ENCODE results near the gene LZTS2. TPM values are rescaled to one million over a fixed set of nuclear protein-coding genes. Genes with fewer than 3 reads are reported as not detected.

LZTS2 gene
- total and polyA plus RNA-seq, 2 experiments from 2014 or later: 27.6 to 88.3 TPM

DNA sequence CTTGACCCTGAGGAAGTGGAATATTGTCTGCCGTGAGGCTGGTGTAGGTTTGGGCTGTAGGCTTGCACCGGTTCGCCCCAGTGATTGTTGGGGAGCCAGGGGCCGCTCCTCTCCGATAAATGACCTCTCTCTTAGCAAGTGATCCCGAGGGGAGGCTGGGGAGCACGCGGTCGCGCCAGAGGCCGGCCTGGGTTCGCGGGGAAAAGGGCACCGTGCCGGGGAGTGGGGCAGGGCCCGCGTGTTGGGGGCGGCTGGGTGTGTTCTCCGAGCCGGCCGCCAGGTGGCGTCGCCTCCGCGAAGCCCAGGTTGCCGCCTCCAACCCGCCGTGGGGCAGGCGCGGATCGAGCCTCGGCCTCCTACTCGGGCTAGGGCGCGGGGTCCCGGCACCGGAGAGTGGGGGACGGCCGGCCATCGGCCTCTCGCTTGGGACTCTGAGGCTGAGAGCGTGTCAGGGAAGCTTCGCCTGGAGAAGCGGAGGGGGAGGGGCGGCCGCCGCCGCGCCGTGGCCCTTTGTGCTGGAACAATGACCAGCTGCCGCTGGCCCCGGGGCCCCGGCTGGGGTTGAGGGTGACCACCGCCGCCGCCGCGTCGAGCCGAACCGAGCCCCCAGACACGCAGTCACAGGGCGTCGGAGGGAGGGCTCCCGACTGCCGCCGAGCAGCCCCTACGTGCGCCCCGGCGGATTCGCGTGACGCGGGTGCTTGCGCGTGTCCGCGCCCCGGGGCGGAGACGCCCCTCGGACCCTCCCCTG, 442 bp upstream of the LZTS2 start (continued):
- TF ChIP-seq, protein P1, sequence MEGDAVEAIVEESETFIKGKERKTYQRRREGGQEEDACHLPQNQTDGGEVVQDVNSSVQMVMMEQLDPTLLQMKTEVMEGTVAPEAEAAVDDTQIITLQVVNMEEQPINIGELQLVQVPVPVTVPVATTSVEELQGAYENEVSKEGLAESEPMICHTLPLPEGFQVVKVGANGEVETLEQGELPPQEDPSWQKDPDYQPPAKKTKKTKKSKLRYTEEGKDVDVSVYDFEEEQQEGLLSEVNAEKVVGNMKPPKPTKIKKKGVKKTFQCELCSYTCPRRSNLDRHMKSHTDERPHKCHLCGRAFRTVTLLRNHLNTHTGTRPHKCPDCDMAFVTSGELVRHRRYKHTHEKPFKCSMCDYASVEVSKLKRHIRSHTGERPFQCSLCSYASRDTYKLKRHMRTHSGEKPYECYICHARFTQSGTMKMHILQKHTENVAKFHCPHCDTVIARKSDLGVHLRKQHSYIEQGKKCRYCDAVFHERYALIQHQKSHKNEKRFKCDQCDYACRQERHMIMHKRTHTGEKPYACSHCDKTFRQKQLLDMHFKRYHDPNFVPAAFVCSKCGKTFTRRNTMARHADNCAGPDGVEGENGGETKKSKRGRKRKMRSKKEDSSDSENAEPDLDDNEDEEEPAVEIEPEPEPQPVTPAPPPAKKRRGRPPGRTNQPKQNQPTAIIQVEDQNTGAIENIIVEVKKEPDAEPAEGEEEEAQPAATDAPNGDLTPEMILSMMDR (conservative IDR thresholded peaks at IDR 0.05; ENCODE audit: low read depth in 2 of 2): peak; percentile 71 to 79
- TF ChIP-seq STAT1 (IDR thresholded peaks at IDR 0.05; ENCODE audit: unreplicated experiment) (no peak), CREB1 (CRISPR knock-in tag; IDR thresholded peaks at IDR 0.05; ENCODE audit: low read depth) (0 out of 2 replicates have a peak, but pooled peaks have one; percentile 4), ZNF331 (CRISPR knock-in tag; IDR thresholded peaks at IDR 0.05; ENCODE audit: low read depth) (no peak)

DNA sequence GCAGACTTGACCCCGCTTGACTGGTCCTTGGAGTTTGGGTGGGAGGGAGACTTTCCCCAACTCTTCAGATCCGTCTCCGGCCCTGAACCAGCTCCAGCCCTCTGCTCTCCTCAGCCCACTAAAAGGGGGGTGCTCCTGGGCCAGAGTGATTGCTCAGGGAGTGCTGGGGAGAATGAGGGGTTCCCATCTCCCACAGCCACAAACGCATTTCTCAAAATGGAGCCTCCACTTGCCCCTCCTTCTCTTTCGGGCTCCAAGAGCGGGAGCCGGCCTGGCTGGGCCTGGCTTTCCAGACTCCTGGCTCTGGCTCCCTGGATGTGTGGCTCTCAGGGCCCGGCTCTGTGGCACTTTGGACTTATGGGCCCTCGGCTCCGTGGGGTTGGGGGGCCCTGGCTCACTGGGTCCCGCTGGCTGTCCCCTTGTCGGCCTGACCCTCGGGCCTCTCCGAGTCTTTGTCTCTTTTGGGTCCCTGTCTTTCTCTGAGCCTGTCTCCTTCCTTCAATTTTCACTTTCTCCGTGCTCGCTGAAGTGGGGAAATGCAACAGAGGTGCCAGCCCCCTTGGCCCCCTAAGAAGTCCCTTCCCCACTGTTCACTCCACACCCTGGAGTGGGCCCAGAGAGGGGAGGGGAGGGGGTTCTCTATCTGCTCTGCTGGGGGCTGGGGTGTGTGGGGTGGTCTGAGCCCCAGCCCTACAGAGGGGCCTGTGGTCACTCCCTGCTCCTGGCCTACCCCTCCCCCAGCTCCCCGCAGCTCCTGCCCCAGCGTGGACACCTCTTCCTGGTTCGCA, 713 bp downstream of the LZTS2 start:
- Histone ChIP-seq H3K4me2 (peak overlapping the region; percentile 92), H4K20me1 (replicated peaks; ENCODE audit: insufficient read depth) (0 out of 2 replicates have a peak, but pooled peaks cover 7% of the 10 kb centered on the region), H3F3A (replicated peaks; ENCODE audit: low read depth) (peaks cover 25% of the 10 kb centered on the region), H2AFZ (peak overlapping the region; percentile 56), H3K27ac (ENCODE audit: low read depth) (peak overlapping the region; percentile 59; the same call in 1 of the 2 replicates), H3K27me3 (ENCODE audit: insufficient read depth) (no peaks in the 10 kb centered on the region), H3K9me2 (ENCODE audit: insufficient read depth) (no peaks in the 10 kb centered on the region), H3K4me3 (peak overlapping the region; percentile 90), H3K36me3 (ENCODE audit: insufficient read depth) (no peaks in the 10 kb centered on the region; the same call in 1 of the 2 replicates), H3K4me1 (ENCODE audit: insufficient read depth) (peaks cover 30% of the 10 kb centered on the region), H3K79me2 (replicated peaks; ENCODE audit: insufficient read depth) (peaks cover 22% of the 10 kb centered on the region)
- peaks cover 27% of the 10 kb centered on the region for H3K4me1 Mint-ChIP-seq
- H3K36me3 Mint-ChIP-seq (ENCODE audit: low read depth): peaks cover 28% of the 10 kb centered on the region
- H3K9me3 Mint-ChIP-seq: no peaks in the 10 kb centered on the region; the same call in 2 of the 3 replicates
- ATAC-seq (no peak), DNase-seq (ENCODE audit: low spot score) (peak; percentile 62)
- peak overlapping the region; percentile 96 for H3K4me3 Mint-ChIP-seq
- H3K27ac Mint-ChIP-seq: peak overlapping the region; percentile 92
- TF ChIP-seq STAT1 (IDR thresholded peaks at IDR 0.05; ENCODE audit: unreplicated experiment): no peak
- no peak for TF ChIP-seq ZNF114 (CRISPR knock-in tag; IDR thresholded peaks at IDR 0.05)
- TF ChIP-seq, protein P2, sequence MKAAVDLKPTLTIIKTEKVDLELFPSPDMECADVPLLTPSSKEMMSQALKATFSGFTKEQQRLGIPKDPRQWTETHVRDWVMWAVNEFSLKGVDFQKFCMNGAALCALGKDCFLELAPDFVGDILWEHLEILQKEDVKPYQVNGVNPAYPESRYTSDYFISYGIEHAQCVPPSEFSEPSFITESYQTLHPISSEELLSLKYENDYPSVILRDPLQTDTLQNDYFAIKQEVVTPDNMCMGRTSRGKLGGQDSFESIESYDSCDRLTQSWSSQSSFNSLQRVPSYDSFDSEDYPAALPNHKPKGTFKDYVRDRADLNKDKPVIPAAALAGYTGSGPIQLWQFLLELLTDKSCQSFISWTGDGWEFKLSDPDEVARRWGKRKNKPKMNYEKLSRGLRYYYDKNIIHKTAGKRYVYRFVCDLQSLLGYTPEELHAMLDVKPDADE (IDR thresholded peaks at IDR 0.05): no peak
- no peak for TF ChIP-seq POLR2AphosphoS5 (IDR thresholded peaks at IDR 0.05; ENCODE audit: low read depth)
- peaks cover 25% of the 10 kb centered on the region for H3K27me3 Mint-ChIP-seq (ENCODE audit: insufficient read depth, low read depth, poor library complexity)
